OCI-LY3 (cell line): ENCODE data around the gene TRAT1.

ENCODE experiments used
- EZH2phosphoT487 ChIP-seq: fragments of 200-600 bp; shearing (Covaris generic); IDR thresholded peaks from 2 replicates; pipeline ENCODE4 v1.6.1; 2018; ENCODE audit warnings: antibody characterized with exemption, mixed run types, low read depth
- TF ChIP-seq, protein P1 (sequence below): fragments of 200-600, 300-600 bp; sonication (generic); IDR thresholded peaks from 2 replicates; pipeline ENCODE4 v1.5.1; 2014; ENCODE audit warnings: antibody characterized with exemption, low read length, low read depth

DNA sequence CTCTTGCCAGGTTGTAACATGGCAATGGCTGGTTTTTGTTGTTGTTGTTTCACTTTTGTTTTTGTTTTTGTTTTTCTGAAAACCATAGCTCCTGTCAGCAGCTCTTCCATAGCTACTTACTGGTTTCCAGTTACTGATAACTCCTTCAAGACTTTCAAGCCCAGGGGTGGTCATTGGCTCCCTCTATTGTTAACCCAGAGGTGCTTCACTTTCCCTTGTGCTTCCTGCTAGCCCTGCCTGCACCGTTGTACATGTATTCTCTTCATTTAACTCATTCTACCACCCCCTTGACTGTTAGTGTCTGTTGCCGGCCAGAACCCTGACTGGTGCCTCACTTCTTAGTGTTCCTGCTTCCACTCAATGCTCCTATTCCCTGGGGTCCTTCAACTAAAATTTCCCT, 4.2 kb upstream of the TRAT1 start:
- TF ChIP-seq, protein P1, sequence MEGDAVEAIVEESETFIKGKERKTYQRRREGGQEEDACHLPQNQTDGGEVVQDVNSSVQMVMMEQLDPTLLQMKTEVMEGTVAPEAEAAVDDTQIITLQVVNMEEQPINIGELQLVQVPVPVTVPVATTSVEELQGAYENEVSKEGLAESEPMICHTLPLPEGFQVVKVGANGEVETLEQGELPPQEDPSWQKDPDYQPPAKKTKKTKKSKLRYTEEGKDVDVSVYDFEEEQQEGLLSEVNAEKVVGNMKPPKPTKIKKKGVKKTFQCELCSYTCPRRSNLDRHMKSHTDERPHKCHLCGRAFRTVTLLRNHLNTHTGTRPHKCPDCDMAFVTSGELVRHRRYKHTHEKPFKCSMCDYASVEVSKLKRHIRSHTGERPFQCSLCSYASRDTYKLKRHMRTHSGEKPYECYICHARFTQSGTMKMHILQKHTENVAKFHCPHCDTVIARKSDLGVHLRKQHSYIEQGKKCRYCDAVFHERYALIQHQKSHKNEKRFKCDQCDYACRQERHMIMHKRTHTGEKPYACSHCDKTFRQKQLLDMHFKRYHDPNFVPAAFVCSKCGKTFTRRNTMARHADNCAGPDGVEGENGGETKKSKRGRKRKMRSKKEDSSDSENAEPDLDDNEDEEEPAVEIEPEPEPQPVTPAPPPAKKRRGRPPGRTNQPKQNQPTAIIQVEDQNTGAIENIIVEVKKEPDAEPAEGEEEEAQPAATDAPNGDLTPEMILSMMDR = peak; percentile 63
- no peak for TF ChIP-seq EZH2phosphoT487
